Fibroblast of the aortic adventitia (primary cell): Measurements from ENCODE around the gene ANO4. TPM values are rescaled to one million over a fixed set of nuclear protein-coding genes. Genes with fewer than 3 reads are reported as not detected.

Experiments used
- DNase-seq: peaks from one replicate; pipeline ENCODE4 v3.0.0-alpha.2; 2010; ENCODE audit warnings: low read depth
- H3K4me3 ChIP-seq: 2 replicates; pipeline ENCODE4 v1.5.1; 2011; ENCODE audit warnings: low read depth, mild to moderate bottlenecking, control low read depth, low read length, moderate library complexity
- CTCF ChIP-seq: IDR thresholded peaks from 2 replicates; pipeline ENCODE4 v1.5.1; 2011; ENCODE audit warnings: mild to moderate bottlenecking, low read length, control low read depth, inconsistent platforms; ENCODE audit not compliant: insufficient read depth
- total RNA-seq: library from RNA; depleted of rRNA; stranded (reverse); fragments of >200 nt; gene quantifications from 2 replicates; pipeline ENCODE4 v1.2.3, GENCODE V29; 2012; ENCODE audit warnings: low replicate concordance

Gene ANO4
- total RNA-seq, 1 donor = 0.18 TPM

DNA sequence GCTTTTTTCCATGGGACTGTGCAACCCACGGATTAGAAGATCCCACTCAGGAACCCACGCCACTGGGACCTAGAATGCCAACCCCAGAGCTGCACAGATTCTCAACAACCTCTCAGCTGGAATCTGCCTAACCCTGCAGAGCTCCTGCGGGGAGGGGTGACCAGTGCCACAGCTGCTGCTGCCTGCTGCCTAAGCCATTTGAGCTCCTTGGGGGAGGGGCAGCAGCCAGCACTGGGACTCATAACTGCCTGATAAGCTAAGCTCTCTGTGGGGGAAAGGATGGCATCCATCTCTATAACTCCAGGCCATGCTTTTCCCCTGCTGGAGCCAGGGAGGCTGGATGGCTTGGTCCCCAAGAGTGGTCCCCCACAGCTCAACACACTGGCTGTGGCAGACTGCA, 232.6 kb downstream of the ANO4 start:
- no peak for DNase-seq
- no peak overlapping the region for H3K4me3 ChIP-seq
- no peak for TF ChIP-seq CTCF

DNA sequence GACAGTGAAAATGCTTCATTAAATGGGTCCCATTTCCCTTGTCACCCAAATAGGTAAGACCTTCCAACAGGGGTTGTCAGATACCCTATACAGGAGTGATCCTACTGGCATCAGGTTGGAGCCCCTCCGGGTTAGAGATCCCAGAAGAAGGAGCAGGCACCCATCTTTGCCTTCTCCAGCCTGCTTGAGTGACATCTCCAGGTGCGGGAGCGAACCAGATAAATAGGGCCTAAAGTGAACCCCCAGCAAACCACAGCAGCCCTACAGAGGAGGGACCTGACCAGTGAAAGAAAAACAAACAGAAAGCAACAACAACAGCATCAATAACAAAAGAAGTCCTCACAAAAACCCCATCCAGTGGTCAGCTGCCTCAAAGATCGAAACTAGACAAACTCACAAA, 233.2 kb downstream of the ANO4 start:
- no peak overlapping the region for H3K4me3 ChIP-seq
- DNase-seq = no peak
- TF ChIP-seq CTCF = no peak

DNA sequence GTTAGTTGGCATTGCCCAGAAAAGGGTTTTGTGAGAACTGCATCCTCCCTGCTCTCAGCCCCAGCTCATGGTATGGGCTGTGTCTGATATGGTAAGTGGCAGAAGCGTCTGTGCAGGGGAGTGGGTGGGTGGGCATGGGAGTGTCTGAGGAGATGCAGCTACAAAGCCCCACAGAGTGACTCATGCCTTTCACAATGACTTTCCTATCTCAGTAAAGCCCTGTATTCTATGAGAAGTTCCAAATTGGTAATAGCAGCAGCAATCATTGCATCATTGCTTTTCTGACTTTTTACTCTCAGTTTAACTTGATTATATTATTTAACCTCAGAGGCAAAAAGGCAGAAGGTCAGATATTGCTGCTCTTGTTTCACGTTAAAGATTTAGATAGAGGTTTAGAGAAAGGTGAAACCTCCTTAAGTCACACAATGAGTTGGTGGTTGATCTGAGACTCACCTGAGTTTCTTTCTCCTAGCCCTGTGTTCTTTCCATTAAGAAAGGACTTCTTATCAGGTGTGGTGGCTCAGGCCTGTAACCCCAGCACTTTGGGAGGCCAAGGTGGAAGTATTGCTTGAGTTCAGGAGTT, 243.8 kb downstream of the ANO4 start:
- no peak overlapping the region for H3K4me3 ChIP-seq
- peak; percentile 69 for DNase-seq
- no peak for TF ChIP-seq CTCF

GRCh38 chr12:101039848-101040531, 245.4 kb downstream of the ANO4 start:
- H3K4me3 ChIP-seq = no peak overlapping the region
- no peak for TF ChIP-seq CTCF
- DNase-seq = no peak

- TF ChIP-seq CTCF = no peak
- no peak overlapping the region for H3K4me3 ChIP-seq
- peak; percentile 53 for DNase-seq
These were observed 246.4 kb downstream of the ANO4 start for GRCh38 chr12:101040936-101041335.

- DNase-seq = no peak
- TF ChIP-seq CTCF = no peak
- no peak overlapping the region for H3K4me3 ChIP-seq
These were observed 247.6 kb downstream of the ANO4 start for GRCh38 chr12:101042211-101042610.

DNA sequence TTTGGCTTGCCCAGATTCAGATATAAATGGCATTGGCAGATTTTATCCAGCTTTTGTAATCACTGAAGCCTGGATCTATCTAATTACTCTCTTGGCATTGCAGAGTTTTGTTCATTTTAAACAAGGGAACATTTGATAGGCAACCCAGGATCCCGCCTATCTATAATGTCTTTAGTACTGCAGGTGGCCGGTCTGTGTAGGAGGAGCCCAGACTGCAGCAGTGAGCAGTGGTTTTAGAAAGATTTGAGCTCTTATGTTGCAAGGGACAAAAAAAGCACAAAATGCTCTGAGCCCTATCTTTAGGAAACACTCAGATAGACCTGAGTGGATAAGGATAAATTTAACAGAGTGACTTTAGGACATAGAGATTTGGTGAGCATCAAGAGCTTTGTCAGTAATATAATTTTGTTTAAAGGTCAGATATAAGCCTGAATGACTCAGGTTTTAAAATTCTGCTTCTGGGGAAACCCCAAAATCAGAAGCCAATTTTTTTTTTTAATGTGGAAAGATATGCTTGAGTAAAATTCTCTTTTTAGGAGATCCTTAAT, 250.0 kb downstream of the ANO4 start:
- no peak for TF ChIP-seq CTCF
- peak; percentile 65 for DNase-seq
- H3K4me3 ChIP-seq = no peak overlapping the region
